ENCODE results near the gene DENND1A. TPM values are rescaled to one million over a fixed set of nuclear protein-coding genes. Genes with fewer than 3 reads are reported as not detected.

Gene DENND1A
- total and polyA plus RNA-seq, 8 donors, result 4.4 to 109 (median 21.4) TPM

GRCh38 chr9:123825342-123826060 is 104.4 kb downstream of the DENND1A start:
- 89 to 94% (median 92%) methylated on average over 5 of the region's 5 CpGs for WGBS, 5 donors
- peak in 1 of 2 donors; percentile 4 for DNase-seq
- intact Hi-C loops (cut with DNase I; ENCODE audit: low total_unique reads), result no loop called here

DNA sequence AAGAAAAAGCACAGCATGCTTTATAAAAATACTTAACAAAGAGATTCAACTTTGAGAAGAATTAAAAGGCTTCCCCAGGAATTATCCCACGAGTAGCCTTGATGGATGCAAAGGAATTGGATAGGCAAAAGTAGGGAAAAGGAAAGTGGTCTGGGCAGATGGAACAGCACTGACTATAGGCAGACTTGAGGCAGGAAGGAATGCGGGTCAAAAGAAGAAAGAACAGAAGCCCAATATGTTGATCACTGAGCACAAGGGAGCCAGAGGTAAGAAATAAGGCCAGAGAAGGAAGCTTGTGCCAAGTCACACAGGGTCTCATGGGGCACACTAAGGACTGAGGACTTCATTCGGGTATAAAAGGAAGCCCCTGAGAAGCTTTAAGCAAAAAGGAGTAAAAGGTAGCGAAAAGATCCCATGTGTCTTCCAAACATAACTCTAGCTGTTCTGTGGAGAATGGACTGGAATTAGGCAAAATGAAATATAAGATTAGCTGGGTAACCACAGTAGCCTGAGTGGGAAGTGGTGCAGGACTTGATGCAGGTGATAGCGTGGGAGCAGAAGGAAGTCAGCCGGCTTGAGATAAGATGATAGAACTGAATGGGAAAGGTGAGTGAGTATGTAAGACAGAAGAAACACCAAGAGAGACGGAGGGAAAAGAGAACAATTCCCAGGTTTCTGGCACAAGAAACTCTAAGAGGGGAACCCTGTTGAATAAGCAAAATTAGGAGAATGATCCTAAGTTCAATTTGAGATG is 106.6 kb downstream of the DENND1A start:
- 80 to 90% (median 87%) methylated on average over 7 of the region's 7 CpGs for WGBS, 5 donors
- H3K4me3 ChIP-seq, result no peak overlapping the region
- no peak for DNase-seq
- TF ChIP-seq POLR2A (IDR thresholded peaks at IDR 0.05) (no peak), EP300 (IDR thresholded peaks at IDR 0.05) (no peak), POLR2AphosphoS5 (IDR thresholded peaks at IDR 0.05) (no peak), CTCF (IDR thresholded peaks at IDR 0.05) (no peak)
- no peaks in the 10 kb centered on the region for H3K27me3 ChIP-seq
- intact Hi-C loops (cut with DNase I; ENCODE audit: low total_unique reads), result no loop called here
- H3K36me3 ChIP-seq, result no peaks in the 10 kb centered on the region
- H3K4me1 ChIP-seq, result no peaks in the 10 kb centered on the region
- H3K27ac ChIP-seq, result no peak overlapping the region
- H3K9me3 ChIP-seq, result peaks cover 0 to 12% (median 6%) of the 10 kb centered on the region in 4 donors

More at GRCh38 chr9:123825342-123826060, 104.4 kb downstream of the DENND1A start:
- no peaks in the 10 kb centered on the region for H3K27me3 ChIP-seq
- H3K4me1 ChIP-seq, result no peaks in the 10 kb centered on the region
- peaks cover 0 to 28% (median 14%) of the 10 kb centered on the region in 4 donors for H3K9me3 ChIP-seq
- TF ChIP-seq CTCF (IDR thresholded peaks at IDR 0.05) (no peak), EP300 (IDR thresholded peaks at IDR 0.05) (no peak), POLR2AphosphoS5 (IDR thresholded peaks at IDR 0.05) (no peak), POLR2A (IDR thresholded peaks at IDR 0.05) (no peak)
- no peaks in the 10 kb centered on the region for H3K36me3 ChIP-seq
- H3K27ac ChIP-seq, result no peak overlapping the region
- no peak overlapping the region for H3K4me3 ChIP-seq

DNA sequence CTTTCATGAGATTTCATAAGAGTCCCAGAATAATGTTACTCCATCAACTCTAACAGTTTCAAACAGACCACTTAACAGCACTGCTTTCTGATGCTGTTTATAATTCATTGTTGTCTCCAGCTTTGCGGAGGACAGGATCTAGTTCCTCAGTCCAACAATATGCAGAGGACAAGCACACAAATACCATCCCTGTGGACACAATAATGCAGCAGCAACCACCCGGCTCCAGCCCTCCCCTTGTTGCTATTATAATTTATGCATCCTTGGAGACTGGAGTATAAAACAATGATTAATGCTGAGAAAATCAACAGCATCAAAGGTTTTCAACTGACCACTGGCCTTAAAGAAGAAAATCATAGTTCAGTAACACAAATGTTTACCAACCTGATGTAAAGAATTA is 108.3 kb downstream of the DENND1A start:
- Histone ChIP-seq H3K9me3 (no peaks in the 10 kb centered on the region), H3K36me3 (no peaks in the 10 kb centered on the region), H3K4me1 (no peaks in the 10 kb centered on the region), H3K27ac (no peak overlapping the region), H3K27me3 (no peaks in the 10 kb centered on the region), H3K4me3 (no peak overlapping the region)
- TF ChIP-seq CTCF (IDR thresholded peaks at IDR 0.05) (no peak), POLR2AphosphoS5 (IDR thresholded peaks at IDR 0.05) (no peak), EP300 (IDR thresholded peaks at IDR 0.05) (no peak), POLR2A (IDR thresholded peaks at IDR 0.05) (no peak)
- no peak for DNase-seq
- intact Hi-C loops (cut with DNase I; ENCODE audit: low total_unique reads), result no loop called here
- 71 to 83% (median 80%) methylated on average over 2 of the region's 2 CpGs for WGBS, 5 donors

DNA sequence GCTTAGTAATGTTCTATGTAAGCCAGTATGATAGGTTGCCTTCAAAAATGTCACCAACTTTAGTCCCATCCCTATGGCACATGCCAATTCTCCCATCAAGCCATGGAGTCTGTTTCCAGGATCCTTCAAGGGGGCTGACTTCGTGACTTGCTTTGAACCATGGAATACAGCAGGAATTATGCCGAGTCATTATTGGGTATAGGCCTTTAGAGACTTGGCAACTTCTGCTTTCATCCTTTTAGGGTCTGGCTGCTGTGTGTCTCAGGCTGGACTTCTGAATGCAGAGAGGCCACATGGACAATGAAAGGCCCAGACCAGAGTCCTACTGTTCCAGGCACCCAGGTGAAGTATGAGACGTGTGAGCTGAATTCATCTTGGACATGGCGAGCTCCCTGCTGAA is 109.8 kb downstream of the DENND1A start:
- DNase-seq, result no peak
- H3K27me3 ChIP-seq, result no peaks in the 10 kb centered on the region
- H3K27ac ChIP-seq, result no peak overlapping the region
- intact Hi-C loops (cut with DNase I; ENCODE audit: low total_unique reads), result no loop called here
- 90 to 98% (median 96%) methylated on average over 4 of the region's 4 CpGs for WGBS, 5 donors
- H3K36me3 ChIP-seq, result no peaks in the 10 kb centered on the region
- H3K4me3 ChIP-seq, result no peak overlapping the region
- no peaks in the 10 kb centered on the region for H3K4me1 ChIP-seq
- H3K9me3 ChIP-seq, result no peaks in the 10 kb centered on the region
- TF ChIP-seq EP300 (IDR thresholded peaks at IDR 0.05), result no peak
- no peak for TF ChIP-seq POLR2A (IDR thresholded peaks at IDR 0.05)
- TF ChIP-seq POLR2AphosphoS5 (IDR thresholded peaks at IDR 0.05), result no peak
